ENCODE measurements around the gene S100A14. TPM values are rescaled to one million over a fixed set of nuclear protein-coding genes. Genes with fewer than 3 reads are reported as not detected.
A peak's percentile ranks its signal among the peaks of the same experiment; 100 is the strongest.

The S100A14 gene
- total and polyA plus RNA-seq, 2 of the 13 experiments (the other 11 are each of a cell fraction or from before 2014, with no cell fraction given) = 1.4 to 7.7 TPM

DNA sequence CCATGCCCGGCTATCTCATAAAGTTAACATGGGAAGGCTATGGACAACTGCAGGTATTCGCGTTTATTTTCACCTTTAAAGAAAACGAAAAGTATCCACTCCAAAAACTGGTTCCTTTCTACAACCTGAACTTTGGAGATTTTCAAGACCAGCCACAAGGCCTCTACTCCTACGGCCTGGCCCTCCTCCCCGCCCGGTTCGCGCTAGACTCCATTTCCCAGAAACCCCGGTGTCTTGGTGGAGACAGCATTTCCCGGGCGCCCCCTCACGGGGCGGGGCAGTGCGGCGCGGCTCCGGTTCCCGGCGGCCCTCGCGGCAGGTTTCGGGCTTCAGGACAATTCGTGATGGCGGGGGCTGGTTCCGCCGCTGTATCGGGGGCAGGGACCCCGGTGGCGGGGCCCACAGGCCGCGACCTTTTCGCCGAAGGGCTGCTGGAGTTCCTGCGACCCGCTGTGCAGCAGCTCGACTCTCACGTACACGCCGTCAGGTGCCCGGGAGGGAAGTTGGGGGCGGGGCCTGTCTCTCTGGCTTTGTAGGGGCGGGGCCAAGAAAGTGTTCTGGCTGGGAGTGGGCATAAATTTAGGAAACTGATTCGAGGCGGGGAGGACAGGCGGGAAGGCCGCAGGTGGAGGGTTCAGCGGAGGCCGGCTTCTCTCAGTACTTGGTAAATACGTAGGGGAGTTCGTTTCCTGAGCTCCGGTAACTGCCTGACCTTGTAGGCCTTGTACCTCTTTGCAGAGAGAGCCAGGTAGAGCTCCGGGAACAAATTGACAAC lies 42.5 kb upstream of the S100A14 start, which contains the start of gene SNAPIN:
SNAPIN (plus strand) TSS at position 304 of the 775 bp plus-strand sequence; CDS start at position 345, 41 bp downstream.
- Histone ChIP-seq H3K9ac (ENCODE audit: insufficient read depth, low read depth, low read length) (peak within 1 kb of the TSS; percentile 78), H3K9me3 (ENCODE audit: low read length) (no peaks in the 10 kb centered on the region), H3K27me3 (ENCODE audit: control insufficient read depth in 1 of 2, insufficient read depth in 2 of 2, low read length in 2 of 2) (no peaks in the 10 kb centered on the region; a peak in 1 of 5 replicates), H3K4me3 (replicated peaks in 1 of 3; ENCODE audit: insufficient read depth in 1 of 3, low read depth in 2 of 3, low read length in 3 of 3) (peak within 1 kb of the TSS; percentile 80 to 96 (median 91)), H3K27ac (ENCODE audit: extremely low read length, insufficient read depth, low read length) (peak within 1 kb of the TSS; percentile 62), H3K36me3 (replicated peaks in 1 of 2; ENCODE audit: control insufficient read depth in 1 of 2, insufficient read depth in 2 of 2, low read length in 2 of 2) (peaks cover 6 to 28% of the 10 kb centered on the region in 2 experiments), H3K4me1 (ENCODE audit: insufficient read depth, low read length) (peaks cover 39% of the 10 kb centered on the region), H3K4me2 (ENCODE audit: low read depth, low read length) (peak within 1 kb of the TSS; percentile 93), H3K79me2 (ENCODE audit: insufficient read depth, low read length) (peaks cover 12% of the 10 kb centered on the region), H4K20me1 (ENCODE audit: insufficient read depth, low read length) (no peaks in the 10 kb centered on the region), H2AFZ (ENCODE audit: low read length) (peak within 1 kb of the TSS; percentile 95)
- in situ Hi-C loops (cut with HindIII; ENCODE audit: extremely low pct_ligation_motif_present, low pct_unique_long_range_greater_than_20kb) (no loop called here), intact Hi-C loops (cut with micrococcal nuclease; ENCODE audit: unreplicated experiment) (no loop called here)
- BruUV-seq (replicated peaks) = TSS peak; percentile 79
- FAIRE-seq (peak; percentile 73), ATAC-seq (peak; percentile 95), DNase-seq (ENCODE audit: low spot score) (peak; percentile 75)
- 2% methylated on average over 33 of the region's 53 CpGs for WGBS (ENCODE audit: low lambda C conversion rate)
- CTCF ChIA-PET (ENCODE audit: low intra/inter-chr PET ratio, low total read pairs) = no interaction called here
- POLR2A ChIA-PET = interaction anchor here (0.8 to 2.3 kb wide), 5 partner anchors 11 to 69 kb away, joined by 3 to 18 read pairs (median 4); partner anchors contain the start of genes CHTOP, INTS3 and S100A13
- no peak; the same call in 1 of the 2 replicates for TF ChIP-seq KMT2A (CRISPR knock-in tag; IDR thresholded peaks at IDR 0.05)
- peak; percentile 64 for TF ChIP-seq ZNF883 (CRISPR knock-in tag; IDR thresholded peaks at IDR 0.05; ENCODE audit: not compliant biosample characterization)
- TF ChIP-seq ZNF180 (CRISPR knock-in tag; IDR thresholded peaks at IDR 0.05; ENCODE audit: borderline replicate concordance, low read depth) = no peak
- TF ChIP-seq ZBTB49 (CRISPR knock-in tag; IDR thresholded peaks at IDR 0.05; ENCODE audit: borderline replicate concordance) = no peak
- peak; percentile 96 for TF ChIP-seq PHF8 (CRISPR knock-in tag; IDR thresholded peaks at IDR 0.05)
- TF ChIP-seq, protein P1, sequence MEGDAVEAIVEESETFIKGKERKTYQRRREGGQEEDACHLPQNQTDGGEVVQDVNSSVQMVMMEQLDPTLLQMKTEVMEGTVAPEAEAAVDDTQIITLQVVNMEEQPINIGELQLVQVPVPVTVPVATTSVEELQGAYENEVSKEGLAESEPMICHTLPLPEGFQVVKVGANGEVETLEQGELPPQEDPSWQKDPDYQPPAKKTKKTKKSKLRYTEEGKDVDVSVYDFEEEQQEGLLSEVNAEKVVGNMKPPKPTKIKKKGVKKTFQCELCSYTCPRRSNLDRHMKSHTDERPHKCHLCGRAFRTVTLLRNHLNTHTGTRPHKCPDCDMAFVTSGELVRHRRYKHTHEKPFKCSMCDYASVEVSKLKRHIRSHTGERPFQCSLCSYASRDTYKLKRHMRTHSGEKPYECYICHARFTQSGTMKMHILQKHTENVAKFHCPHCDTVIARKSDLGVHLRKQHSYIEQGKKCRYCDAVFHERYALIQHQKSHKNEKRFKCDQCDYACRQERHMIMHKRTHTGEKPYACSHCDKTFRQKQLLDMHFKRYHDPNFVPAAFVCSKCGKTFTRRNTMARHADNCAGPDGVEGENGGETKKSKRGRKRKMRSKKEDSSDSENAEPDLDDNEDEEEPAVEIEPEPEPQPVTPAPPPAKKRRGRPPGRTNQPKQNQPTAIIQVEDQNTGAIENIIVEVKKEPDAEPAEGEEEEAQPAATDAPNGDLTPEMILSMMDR (CRISPR knock-in tag; IDR thresholded peaks at IDR 0.05) = peak; percentile 48
- TF ChIP-seq CEBPB (IDR thresholded peaks at IDR 0.05; ENCODE audit: borderline replicate concordance, low read depth, low read length) = no peak
- no peak for TF ChIP-seq KDM6A (CRISPR knock-in tag; IDR thresholded peaks at IDR 0.05; ENCODE audit: low read depth)
- TF ChIP-seq ZNF629 (CRISPR knock-in tag; conservative IDR thresholded peaks at IDR 0.05) = no peak
- TF ChIP-seq PRPF4 (IDR thresholded peaks at IDR 0.05; ENCODE audit: low read depth, low read length, poor library complexity, severe bottlenecking) = no peak
- TF ChIP-seq, protein P2, sequence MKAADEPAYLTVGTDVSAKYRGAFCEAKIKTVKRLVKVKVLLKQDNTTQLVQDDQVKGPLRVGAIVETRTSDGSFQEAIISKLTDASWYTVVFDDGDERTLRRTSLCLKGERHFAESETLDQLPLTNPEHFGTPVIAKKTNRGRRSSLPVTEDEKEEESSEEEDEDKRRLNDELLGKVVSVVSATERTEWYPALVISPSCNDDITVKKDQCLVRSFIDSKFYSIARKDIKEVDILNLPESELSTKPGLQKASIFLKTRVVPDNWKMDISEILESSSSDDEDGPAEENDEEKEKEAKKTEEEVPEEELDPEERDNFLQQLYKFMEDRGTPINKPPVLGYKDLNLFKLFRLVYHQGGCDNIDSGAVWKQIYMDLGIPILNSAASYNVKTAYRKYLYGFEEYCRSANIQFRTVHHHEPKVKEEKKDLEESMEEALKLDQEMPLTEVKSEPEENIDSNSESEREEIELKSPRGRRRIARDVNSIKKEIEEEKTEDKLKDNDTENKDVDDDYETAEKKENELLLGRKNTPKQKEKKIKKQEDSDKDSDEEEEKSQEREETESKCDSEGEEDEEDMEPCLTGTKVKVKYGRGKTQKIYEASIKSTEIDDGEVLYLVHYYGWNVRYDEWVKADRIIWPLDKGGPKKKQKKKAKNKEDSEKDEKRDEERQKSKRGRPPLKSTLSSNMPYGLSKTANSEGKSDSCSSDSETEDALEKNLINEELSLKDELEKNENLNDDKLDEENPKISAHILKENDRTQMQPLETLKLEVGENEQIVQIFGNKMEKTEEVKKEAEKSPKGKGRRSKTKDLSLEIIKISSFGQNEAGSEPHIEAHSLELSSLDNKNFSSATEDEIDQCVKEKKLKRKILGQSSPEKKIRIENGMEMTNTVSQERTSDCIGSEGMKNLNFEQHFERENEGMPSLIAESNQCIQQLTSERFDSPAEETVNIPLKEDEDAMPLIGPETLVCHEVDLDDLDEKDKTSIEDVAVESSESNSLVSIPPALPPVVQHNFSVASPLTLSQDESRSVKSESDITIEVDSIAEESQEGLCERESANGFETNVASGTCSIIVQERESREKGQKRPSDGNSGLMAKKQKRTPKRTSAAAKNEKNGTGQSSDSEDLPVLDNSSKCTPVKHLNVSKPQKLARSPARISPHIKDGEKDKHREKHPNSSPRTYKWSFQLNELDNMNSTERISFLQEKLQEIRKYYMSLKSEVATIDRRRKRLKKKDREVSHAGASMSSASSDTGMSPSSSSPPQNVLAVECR (CRISPR knock-in tag; IDR thresholded peaks at IDR 0.05; ENCODE audit: borderline replicate concordance) = peak; percentile 77
- TF ChIP-seq NFYC (CRISPR knock-in tag; IDR thresholded peaks at IDR 0.05) = peak; percentile 34; the same call in 1 of the 2 replicates
- TF ChIP-seq MATR3 (CRISPR knock-in tag; IDR thresholded peaks at IDR 0.05) = no peak
- 0 out of 2 replicates have a peak, but pooled peaks have one; percentile 41 for TF ChIP-seq RFXAP (CRISPR knock-in tag; IDR thresholded peaks at IDR 0.05; ENCODE audit: borderline replicate concordance)
- TF ChIP-seq HNRNPK (IDR thresholded peaks at IDR 0.05; ENCODE audit: low read depth, low read length, poor library complexity, severe bottlenecking) = no peak

Data from HepG2 (cell line).